Inflammatory macrophage treated with lipopolysaccharide for 4 hours (primary cell): Measurements from ENCODE around the gene COA5.
A peak's percentile ranks its signal among the peaks of the same experiment; 100 is the strongest.

Experiments used
- DNase-seq: peaks from one replicate; pipeline ENCODE4 v3.0.0-alpha.2; 2020

Gene COA5

GRCh38 chr2:98571121-98571701 is 37.1 kb downstream of the COA5 start:
- DNase-seq = no peak

GRCh38 chr2:98570356-98570755 is 38.0 kb downstream of the COA5 start:
- no peak for DNase-seq

GRCh38 chr2:98569915-98570314 is 38.4 kb downstream of the COA5 start:
- no peak for DNase-seq

DNA sequence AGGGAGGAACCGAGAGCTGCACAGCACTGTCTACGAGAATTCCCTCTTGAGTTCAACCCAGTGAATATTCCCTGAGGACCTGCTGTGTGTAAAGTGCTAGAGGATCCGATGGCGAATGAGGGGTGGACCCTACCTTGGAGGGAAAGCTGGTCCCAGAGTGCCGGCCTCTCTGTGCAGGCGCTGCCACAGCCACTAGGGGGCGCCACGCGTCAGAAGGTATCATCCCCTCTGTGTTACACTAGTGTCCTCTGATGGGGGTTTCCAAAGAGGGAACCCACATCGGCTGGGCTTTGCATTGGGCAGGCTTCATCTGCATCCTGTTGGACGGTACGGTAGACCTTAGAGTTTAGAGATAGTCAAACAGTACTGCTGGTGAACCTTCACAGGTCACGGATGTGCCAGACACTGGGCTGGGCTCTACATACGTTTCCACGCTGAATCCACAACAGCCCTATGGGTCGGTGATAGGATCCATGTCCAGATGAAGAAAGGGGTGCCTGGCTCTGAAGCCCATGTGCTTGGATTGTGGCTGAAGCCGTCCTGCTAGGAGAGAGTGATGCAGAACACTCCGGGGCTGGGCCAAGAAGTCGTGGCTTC is 39.0 kb downstream of the COA5 start:
- peak; percentile 31 for DNase-seq

GRCh38 chr2:98568161-98568956 is 40.0 kb downstream of the COA5 start:
- no peak for DNase-seq

DNA sequence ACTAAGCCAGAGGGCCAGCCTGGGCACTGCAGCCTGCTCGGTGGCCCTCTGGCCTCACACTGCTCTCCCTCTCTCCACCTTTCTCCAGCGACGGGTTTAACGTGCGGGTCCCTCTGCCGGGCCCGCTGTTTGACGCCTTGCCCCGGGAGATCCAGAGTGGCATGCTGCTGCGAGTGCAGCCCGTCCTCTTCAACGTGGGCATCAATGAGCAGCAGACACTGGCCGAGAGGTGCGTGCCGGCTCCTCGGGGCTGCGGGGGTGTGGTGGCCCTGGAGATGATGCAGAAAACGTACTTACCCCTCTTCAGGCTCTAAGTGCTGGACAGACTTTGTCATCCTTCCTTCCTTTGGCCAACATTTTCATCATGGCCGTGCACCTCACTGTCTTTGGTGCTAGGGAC is 42.4 kb downstream of the COA5 start:
- no peak for DNase-seq

GRCh38 chr2:98565286-98565860 is 42.9 kb downstream of the COA5 start:
- DNase-seq = no peak

- no peak for DNase-seq
Observed at GRCh38 chr2:98564541-98565132, 43.7 kb downstream of the COA5 start.

DNA sequence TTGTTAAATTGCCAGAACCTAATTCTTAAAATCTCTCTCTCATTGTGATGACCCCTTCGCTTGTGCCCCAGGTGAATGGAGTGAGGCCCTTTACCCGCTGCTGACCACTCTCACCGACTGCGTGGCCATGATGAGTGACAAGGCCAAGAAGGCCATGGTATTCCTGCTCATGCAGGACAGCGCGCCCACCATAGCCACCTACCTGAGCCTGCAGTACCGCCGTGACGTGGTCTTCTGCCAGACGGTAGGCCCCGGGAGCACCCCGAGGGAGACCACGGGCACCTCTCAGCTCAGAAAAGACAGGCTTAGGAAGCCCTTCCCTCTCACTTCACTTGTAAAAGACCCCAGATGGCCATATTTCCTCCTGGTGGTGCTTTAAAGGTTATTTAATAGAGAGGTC is 44.9 kb downstream of the COA5 start:
- no peak for DNase-seq

DNA sequence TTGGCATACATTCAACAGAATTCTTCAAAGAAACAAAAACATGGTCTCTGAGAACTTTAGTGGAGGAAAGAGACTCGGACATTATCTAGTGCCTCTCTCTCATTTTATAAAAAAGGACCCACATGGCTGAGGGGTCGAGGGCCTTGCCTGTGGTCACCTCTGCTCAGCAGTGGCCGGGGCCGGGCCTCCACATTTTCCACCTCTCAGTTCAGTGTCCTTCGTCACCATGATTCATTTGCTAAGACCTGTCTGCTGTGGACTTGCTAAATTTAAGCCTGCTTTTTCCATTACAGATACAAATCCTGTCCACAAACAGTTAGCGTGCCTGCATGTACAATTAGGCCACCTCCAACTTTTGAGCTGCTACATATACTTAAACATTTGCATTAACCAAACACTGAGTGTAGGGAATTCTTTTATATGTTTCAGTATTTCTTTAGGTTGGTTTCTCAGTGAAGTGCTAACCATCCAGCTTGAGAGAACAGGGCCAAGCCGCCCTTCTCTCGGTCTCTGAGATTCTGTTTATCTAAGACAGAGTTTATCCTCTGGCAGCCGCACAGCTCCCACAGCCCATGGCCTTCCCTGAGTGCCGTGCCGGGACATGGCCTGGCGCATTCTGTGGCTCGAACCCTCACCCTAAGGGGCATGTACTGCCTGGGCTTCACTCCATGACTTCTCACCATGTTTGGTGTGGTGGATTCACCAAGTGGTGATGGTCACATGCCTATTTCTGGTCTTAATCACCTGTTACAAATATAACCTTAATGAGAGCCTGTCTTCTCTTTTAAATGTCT is 46.2 kb downstream of the COA5 start:
- DNase-seq = no peak

DNA sequence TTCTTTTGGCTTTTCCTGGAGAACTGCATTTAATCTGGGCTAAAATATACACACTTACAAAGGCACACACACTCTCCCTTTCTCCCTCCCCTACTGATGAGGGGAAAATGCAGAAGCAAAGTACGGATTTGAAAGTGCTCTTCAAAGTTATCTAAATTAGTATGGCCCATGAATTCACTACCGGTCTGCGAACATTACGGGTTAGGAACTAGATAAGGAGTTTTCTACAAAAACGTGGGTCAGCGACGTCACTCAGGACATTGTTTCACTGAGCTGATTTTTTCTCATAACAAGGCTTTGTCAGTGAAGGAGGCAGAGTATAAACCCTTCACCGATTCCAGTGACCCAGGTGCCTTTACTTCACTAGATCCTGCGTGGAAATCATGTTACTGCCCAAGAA is 47.3 kb downstream of the COA5 start:
- no peak for DNase-seq

DNA sequence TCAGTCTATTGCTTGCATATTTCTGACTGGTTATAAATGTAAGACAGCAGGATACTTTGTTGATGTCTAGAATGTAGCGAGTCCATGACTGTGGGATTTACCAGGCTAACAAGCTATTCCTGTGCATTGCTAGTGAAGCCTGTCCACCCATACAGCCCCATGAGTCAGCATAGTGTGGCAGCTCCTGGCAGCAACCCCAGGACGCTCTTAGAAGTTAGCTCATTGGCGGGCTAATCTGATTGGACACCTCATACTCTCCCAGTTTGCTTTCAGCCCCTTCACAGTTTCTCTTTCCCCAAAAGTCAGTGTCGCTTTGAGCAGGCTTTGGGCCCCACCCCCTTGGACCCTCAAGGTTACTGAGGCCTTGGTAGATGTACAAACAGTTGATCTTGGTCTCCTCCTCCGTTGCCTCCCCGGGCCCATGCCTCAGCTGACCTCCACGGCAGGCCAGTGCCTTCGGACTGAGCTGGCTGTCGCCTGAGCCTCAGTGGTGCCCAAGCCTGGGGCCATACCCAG is 48.0 kb downstream of the COA5 start:
- DNase-seq = no peak

DNA sequence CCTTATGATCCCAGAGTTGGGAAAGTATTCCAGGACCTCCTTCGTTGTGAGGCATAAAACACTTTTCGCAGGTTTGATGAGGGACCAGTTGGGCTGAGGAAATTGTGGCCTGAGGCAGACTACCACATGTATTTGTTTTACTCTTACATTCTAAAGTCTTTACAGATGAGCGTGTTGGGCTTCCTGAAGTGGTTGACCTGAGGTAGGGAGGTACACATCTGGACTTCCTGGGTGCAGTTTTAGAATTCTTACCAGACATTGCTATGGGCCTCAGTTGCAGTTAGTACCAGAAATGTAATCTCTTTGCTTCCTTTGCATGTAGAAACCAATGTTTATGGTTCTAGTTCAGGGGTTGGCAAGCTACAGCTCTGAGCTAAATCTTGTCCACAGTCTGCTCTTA is 48.7 kb downstream of the COA5 start:
- no peak for DNase-seq

DNA sequence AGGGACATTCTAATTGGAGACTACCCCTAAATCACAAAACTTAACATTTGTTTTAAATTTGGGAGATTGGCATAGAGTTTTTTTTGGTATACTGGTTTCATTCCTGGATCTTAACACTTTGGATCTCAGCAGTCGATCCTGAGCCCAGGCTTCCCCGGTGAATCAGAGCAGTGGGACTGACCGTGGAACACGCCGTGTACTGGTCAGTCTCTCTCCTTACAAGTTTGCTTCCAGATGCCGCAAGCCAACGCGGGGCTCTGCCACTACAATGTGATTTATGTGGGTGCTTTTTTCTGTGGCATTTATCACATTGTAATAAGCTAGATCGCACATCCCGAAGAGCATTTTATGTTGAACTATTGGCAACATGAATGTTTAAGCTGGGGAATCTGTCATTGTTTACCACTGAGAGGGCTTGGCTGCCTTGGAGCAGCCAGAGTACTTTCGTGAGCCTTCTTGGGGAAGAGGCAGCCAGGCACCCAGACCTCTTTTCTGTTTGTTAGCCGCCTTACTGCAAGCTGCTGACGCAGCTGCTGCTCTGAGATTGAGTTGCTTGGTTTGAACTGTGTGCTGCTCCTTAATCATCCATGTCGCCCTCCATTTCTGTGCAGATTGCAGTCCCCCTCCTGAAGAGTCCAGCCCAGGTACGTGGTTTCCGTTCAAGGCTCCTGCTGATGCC is 49.3 kb downstream of the COA5 start:
- DNase-seq = no peak

GRCh38 chr2:98556344-98557033 is 51.8 kb downstream of the COA5 start:
- DNase-seq = no peak

DNA sequence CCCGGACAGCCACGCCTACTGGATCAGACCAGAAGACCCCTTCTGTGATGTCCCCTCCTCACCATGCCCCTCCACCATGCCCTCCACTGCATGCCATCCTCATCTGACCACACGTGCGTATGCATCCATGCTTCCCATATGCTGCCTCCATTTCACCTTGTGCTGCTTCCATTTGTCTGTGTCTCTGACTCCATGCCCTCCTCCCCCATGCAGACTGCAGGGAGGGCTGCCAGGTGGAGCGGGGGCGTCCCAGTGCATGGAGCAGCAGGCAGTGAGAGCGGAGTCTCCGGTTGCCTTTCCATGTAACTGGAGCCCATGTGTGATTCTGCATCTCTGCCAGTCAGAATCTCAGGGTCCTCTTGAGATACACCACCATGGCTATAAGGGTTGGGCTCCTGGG is 52.6 kb downstream of the COA5 start:
- DNase-seq = no peak

- no peak for DNase-seq
Observed at GRCh38 chr2:98554116-98554861, 54.0 kb downstream of the COA5 start.

DNA sequence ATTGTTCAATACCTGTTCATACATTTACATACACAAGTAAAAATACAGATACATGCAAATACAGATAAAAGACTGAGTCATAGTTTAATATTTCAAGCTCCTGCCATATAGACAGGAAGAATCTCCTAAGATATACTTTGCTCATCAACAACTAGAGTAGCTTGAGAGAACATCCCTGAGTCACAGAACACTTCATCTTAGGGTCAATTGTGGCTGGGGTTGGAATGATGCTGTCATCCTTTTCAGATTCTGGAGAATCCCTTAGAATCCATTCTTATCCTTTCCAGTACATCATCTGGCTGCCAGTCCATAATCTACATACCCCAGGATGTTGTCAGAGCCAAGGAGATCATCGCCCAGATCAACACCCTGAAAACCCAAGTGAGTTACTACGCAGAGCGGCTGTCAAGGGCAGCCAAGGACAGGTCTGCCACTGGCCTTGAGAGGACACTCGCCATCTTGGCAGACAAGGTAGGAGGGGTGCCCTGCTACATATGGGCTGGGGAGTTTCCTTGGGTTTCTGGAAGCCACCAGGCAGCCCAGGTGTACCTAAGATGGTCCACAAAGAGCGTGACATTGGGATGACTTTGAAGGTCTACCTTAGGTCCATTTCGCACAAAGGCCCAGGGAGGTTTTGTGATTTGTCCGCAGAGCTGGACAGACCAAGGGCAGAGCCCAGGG is 55.7 kb downstream of the COA5 start:
- no peak for DNase-seq

DNA sequence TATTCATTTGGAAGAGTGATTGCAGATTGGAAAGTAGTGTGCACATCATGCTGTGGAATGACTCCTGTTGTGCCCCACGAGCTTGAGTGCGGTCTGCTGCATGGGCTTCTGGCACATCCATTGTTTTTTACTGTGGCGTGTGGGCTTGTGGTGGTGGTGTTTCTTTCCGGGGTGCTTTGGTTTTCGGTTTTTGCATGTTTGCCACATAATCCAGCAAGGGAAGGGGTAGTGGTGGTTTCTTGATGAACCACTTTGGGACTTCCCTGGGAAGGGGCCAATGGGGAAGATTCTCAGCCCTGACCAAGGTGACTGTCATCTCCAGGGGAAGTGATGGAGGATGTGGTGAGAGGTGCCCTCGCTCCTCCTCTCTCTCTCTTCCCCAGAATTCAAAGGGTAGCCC is 57.0 kb downstream of the COA5 start:
- DNase-seq = no peak

GRCh38 chr2:98550165-98550564 is 58.1 kb downstream of the COA5 start:
- no peak for DNase-seq
